HCT116 (cell line): ENCODE results near the gene TDRD10.

Experiments used
- EZH2 ChIP-seq: fragments of 200-600 bp; sonication (generic); IDR thresholded peaks from 2 replicates; pipeline ENCODE4 v1.6.1; 2017; ENCODE audit warnings: antibody characterized with exemption, mixed run types
- EZH2phosphoT487 ChIP-seq: fragments of 200-600 bp; IDR thresholded peaks from 2 replicates; pipeline ENCODE4 v1.6.1; 2018; ENCODE audit warnings: antibody characterized with exemption, borderline replicate concordance
- POLR2A ChIP-seq: IDR thresholded peaks from 2 replicates; pipeline ENCODE4 v1.7.0; 2011; ENCODE audit warnings: borderline replicate concordance; ENCODE audit not compliant: insufficient read depth, insufficient read length; ENCODE audit errors: extremely low read depth
- SIN3A ChIP-seq: IDR thresholded peaks from 2 replicates; pipeline ENCODE4 v1.6.1; 2012; ENCODE audit warnings: low read depth
- SRF ChIP-seq: IDR thresholded peaks from 2 replicates; pipeline ENCODE4 v1.6.1; 2012; ENCODE audit warnings: low read depth
- TCF7L2 ChIP-seq: IDR thresholded peaks from 2 replicates; pipeline ENCODE4 v1.7.0; 2011; ENCODE audit warnings: borderline replicate concordance, inconsistent platforms; ENCODE audit not compliant: insufficient read depth, insufficient read length; ENCODE audit errors: extremely low read depth
- TF ChIP-seq, protein P1 (sequence below), 3 experiments: fragments of 200-600 bp in 1 of 3; sonication (generic) in 1 of 3; IDR thresholded peaks in 2 of 3; conservative IDR thresholded peaks in 1 of 3; 2 replicates each; pipeline ENCODE4 v1.5.1; 2012 to 2017; ENCODE audit warnings: low read depth in 2 of 3, low read length in 2 of 3, antibody characterized with exemption in 1 of 3, borderline replicate concordance in 1 of 3, control low read depth in 1 of 3, mild to moderate bottlenecking in 1 of 3, mixed read lengths in 1 of 3, mixed run types in 1 of 3, moderate library complexity in 1 of 3; ENCODE audit not compliant: insufficient read depth in 1 of 3
- TF ChIP-seq, protein P2 (sequence below): IDR thresholded peaks from 2 replicates; pipeline ENCODE4 v1.6.1; 2012

DNA sequence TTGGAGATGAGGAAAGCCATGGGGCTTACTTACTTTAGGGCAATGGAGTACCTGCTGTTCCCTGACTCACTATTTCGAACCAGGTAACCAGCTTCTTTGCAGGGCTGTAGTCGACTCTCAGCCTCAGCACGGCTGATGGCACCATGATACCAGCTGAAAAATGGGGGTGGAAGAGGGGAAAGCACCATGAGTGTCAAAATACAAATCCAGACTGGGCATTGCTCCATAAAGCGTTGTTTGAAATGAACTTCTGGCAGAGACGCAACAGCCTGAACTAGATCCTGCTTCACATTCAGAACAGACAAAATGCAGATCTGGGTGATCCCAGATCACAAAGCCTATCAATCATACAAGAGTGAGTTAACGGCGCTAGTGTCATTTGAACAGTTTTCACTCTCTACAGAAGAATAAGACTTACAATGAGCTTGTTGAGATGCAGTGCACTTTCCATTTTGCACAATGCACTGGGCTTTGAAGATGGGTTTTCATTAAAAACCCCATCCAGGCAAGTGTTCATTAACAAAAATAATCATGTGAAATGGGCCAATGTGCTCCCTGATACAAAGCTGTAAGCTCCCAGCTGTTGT, 16.0 kb upstream of the TDRD10 start:
- TF ChIP-seq, protein P1, sequence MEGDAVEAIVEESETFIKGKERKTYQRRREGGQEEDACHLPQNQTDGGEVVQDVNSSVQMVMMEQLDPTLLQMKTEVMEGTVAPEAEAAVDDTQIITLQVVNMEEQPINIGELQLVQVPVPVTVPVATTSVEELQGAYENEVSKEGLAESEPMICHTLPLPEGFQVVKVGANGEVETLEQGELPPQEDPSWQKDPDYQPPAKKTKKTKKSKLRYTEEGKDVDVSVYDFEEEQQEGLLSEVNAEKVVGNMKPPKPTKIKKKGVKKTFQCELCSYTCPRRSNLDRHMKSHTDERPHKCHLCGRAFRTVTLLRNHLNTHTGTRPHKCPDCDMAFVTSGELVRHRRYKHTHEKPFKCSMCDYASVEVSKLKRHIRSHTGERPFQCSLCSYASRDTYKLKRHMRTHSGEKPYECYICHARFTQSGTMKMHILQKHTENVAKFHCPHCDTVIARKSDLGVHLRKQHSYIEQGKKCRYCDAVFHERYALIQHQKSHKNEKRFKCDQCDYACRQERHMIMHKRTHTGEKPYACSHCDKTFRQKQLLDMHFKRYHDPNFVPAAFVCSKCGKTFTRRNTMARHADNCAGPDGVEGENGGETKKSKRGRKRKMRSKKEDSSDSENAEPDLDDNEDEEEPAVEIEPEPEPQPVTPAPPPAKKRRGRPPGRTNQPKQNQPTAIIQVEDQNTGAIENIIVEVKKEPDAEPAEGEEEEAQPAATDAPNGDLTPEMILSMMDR (IDR thresholded peaks at IDR 0.05 in 2 of 3, conservative IDR thresholded peaks at IDR 0.05 in 1 of 3; ENCODE audit: borderline replicate concordance in 1 of 3, insufficient read depth in 1 of 3, low read depth in 2 of 3, low read length in 2 of 3) = no peak
- TF ChIP-seq SRF (no peak), EZH2phosphoT487 (no peak), POLR2A (no peak), TCF7L2 (no peak), SIN3A (no peak), EZH2 (no peak)
- TF ChIP-seq, protein P2, sequence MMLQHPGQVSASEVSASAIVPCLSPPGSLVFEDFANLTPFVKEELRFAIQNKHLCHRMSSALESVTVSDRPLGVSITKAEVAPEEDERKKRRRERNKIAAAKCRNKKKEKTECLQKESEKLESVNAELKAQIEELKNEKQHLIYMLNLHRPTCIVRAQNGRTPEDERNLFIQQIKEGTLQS = no peak
